ENCODE measurements around the gene ARMC7.

DNA sequence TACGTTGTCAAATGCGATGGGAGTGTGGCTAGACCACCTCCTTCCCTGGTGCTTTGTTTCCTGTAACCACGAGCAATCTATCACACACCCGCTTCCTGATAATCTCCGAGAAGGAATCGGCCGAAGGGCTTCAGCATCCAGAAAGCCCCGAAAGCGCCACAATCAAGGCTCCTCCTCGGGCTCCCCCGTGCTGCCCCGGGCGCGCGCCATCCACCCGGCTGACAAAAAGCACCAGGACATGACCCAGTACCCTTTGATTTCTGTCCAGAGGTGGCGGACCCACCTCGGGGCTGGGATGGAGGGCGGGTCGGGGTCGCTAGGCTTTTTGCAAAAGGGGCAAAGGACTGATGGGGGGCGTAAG, 743 bp upstream of the ARMC7 start:
- TF ChIP-seq ZNF274 (IDR thresholded peaks at IDR 0.05; ENCODE audit: low read depth, low read length) (no peak), YY1 (IDR thresholded peaks at IDR 0.05; ENCODE audit: insufficient read depth, insufficient read length) (no peak), SUZ12 (IDR thresholded peaks at IDR 0.05; ENCODE audit: extremely low read depth, insufficient read depth, insufficient read length) (no peak)

Measured in NT2/D1 (cell line).